HG03342 (cell line): ENCODE results near the gene NRXN3.

ENCODE experiments used
- ATAC-seq: cut with Tn5 transposase; IDR thresholded peaks from one replicate; pipeline ENCODE4 v1.9.1; 2021; ENCODE audit warnings: mild to moderate bottlenecking, moderate library complexity; ENCODE audit not compliant: unreplicated experiment

Gene NRXN3

GRCh38 chr14:78319406-78319805, 149.2 kb downstream of the NRXN3 start:
- ATAC-seq, result no peak

GRCh38 chr14:78319887-78320635, 149.9 kb downstream of the NRXN3 start:
- ATAC-seq, result no peak

- ATAC-seq, result no peak
Measured at GRCh38 chr14:78324353-78324752, 154.2 kb downstream of the NRXN3 start.

GRCh38 chr14:78325911-78326310, 155.7 kb downstream of the NRXN3 start:
- ATAC-seq, result no peak

GRCh38 chr14:78327426-78328221, 157.5 kb downstream of the NRXN3 start:
- ATAC-seq, result no peak

- ATAC-seq, result no peak
Measured at GRCh38 chr14:78329371-78329770, 159.2 kb downstream of the NRXN3 start.

- ATAC-seq, result no peak
Measured at GRCh38 chr14:78335531-78335930, 165.4 kb downstream of the NRXN3 start.

- no peak for ATAC-seq
Measured at GRCh38 chr14:78340250-78340649, 170.1 kb downstream of the NRXN3 start.

- ATAC-seq, result no peak
Measured at GRCh38 chr14:78341827-78342389, 171.7 kb downstream of the NRXN3 start.

GRCh38 chr14:78342879-78343278, 172.7 kb downstream of the NRXN3 start:
- ATAC-seq, result no peak

GRCh38 chr14:78344290-78344689, 174.1 kb downstream of the NRXN3 start:
- no peak for ATAC-seq

GRCh38 chr14:78345131-78345744, 175.1 kb downstream of the NRXN3 start:
- no peak for ATAC-seq

- no peak for ATAC-seq
Measured at GRCh38 chr14:78346747-78347146, 176.6 kb downstream of the NRXN3 start.

- ATAC-seq, result no peak
Measured at GRCh38 chr14:78355109-78355508, 184.9 kb downstream of the NRXN3 start.

- ATAC-seq, result no peak
Measured at GRCh38 chr14:78356391-78356790, 186.2 kb downstream of the NRXN3 start.

- ATAC-seq, result no peak
Measured at GRCh38 chr14:78358591-78358990, 188.4 kb downstream of the NRXN3 start.

GRCh38 chr14:78359581-78359980, 189.4 kb downstream of the NRXN3 start:
- no peak for ATAC-seq

- ATAC-seq, result no peak
Measured at GRCh38 chr14:78363008-78363407, 192.8 kb downstream of the NRXN3 start.

- ATAC-seq, result no peak
Measured at GRCh38 chr14:78367355-78367754, 197.2 kb downstream of the NRXN3 start.

GRCh38 chr14:78383060-78383459, 212.9 kb downstream of the NRXN3 start:
- no peak for ATAC-seq

- ATAC-seq, result no peak
Measured at GRCh38 chr14:78398216-78398615, 228.0 kb downstream of the NRXN3 start.
